ENCODE results near the gene EEFSEC.

The EEFSEC gene

GRCh38 chr3:128352326-128352725 lies 199.0 kb downstream of the EEFSEC start:
- ATAC-seq (no peak), DNase-seq (no peak)

- no peak for DNase-seq
- no peak for ATAC-seq
These were observed 200.2 kb downstream of the EEFSEC start for GRCh38 chr3:128353361-128353965.

GRCh38 chr3:128353991-128354687 lies 200.9 kb downstream of the EEFSEC start:
- ATAC-seq = no peak
- DNase-seq = no peak

GRCh38 chr3:128354788-128355542 lies 201.7 kb downstream of the EEFSEC start:
- DNase-seq = no peak

GRCh38 chr3:128355543-128355919 lies 202.2 kb downstream of the EEFSEC start:
- DNase-seq = no peak
- no peak for ATAC-seq

More at GRCh38 chr3:128354788-128355542, 201.7 kb downstream of the EEFSEC start:
- ATAC-seq = no peak

GRCh38 chr3:128356822-128357221 lies 203.5 kb downstream of the EEFSEC start:
- DNase-seq (no peak), ATAC-seq (no peak)

GRCh38 chr3:128357538-128357937 lies 204.3 kb downstream of the EEFSEC start:
- ATAC-seq (no peak), DNase-seq (no peak)

- ATAC-seq = no peak
- DNase-seq = no peak
These were observed 205.0 kb downstream of the EEFSEC start for GRCh38 chr3:128358156-128358895.

- DNase-seq (no peak), ATAC-seq (no peak)
These were observed 205.9 kb downstream of the EEFSEC start for GRCh38 chr3:128359060-128359664.

GRCh38 chr3:128359846-128360642 lies 206.8 kb downstream of the EEFSEC start:
- DNase-seq = no peak

GRCh38 chr3:128360705-128361271 lies 207.5 kb downstream of the EEFSEC start:
- DNase-seq (no peak), ATAC-seq (no peak)

More at GRCh38 chr3:128359846-128360642, 206.8 kb downstream of the EEFSEC start:
- ATAC-seq = no peak

GRCh38 chr3:128362026-128362965 lies 209.0 kb downstream of the EEFSEC start:
- no peak for DNase-seq
- ATAC-seq = no peak

GRCh38 chr3:128364291-128364690 lies 211.0 kb downstream of the EEFSEC start:
- no peak for ATAC-seq

GRCh38 chr3:128364808-128365360 lies 211.6 kb downstream of the EEFSEC start:
- DNase-seq (no peak), ATAC-seq (no peak)

More at GRCh38 chr3:128364291-128364690, 211.0 kb downstream of the EEFSEC start:
- no peak for DNase-seq

- no peak for DNase-seq
- no peak for ATAC-seq
These were observed 212.9 kb downstream of the EEFSEC start for GRCh38 chr3:128366136-128366535.

- no peak for DNase-seq
- no peak for ATAC-seq
These were observed 213.4 kb downstream of the EEFSEC start for GRCh38 chr3:128366652-128367051.

- no peak for ATAC-seq
These were observed 213.9 kb downstream of the EEFSEC start for GRCh38 chr3:128367221-128367620.

GRCh38 chr3:128367761-128368160 lies 214.5 kb downstream of the EEFSEC start:
- ATAC-seq (no peak), DNase-seq (no peak)

More at GRCh38 chr3:128367221-128367620, 213.9 kb downstream of the EEFSEC start:
- DNase-seq = no peak

GRCh38 chr3:128368626-128369025 lies 215.3 kb downstream of the EEFSEC start:
- DNase-seq (no peak), ATAC-seq (no peak)
